Measurements from ENCODE around the gene GSTM4.
"Not testable (repeated sequence)": the region's sequence is repeated elsewhere in the genome, so short reads cannot be mapped to it uniquely, and the experiment has no call there.

GRCh38 chr1:109708949-109709348 is 53.0 kb downstream of the GSTM4 start:
- TF ChIP-seq EZH2 (IDR thresholded peaks at IDR 0.05; ENCODE audit: borderline replicate concordance, low read depth, low read length, poor library complexity, severe bottlenecking); CTCF (conservative IDR thresholded peaks at IDR 0.05; ENCODE audit: low read depth, low read length): not testable (repeated sequence)

Measured in A673 (cell line).